ENCODE data around the gene ADAMTS12. TPM values are rescaled to one million over a fixed set of nuclear protein-coding genes. Genes with fewer than 3 reads are reported as not detected.

ADAMTS12 gene
- total RNA-seq, 1 experiment from 2014 or later = 0.18 TPM

DNA sequence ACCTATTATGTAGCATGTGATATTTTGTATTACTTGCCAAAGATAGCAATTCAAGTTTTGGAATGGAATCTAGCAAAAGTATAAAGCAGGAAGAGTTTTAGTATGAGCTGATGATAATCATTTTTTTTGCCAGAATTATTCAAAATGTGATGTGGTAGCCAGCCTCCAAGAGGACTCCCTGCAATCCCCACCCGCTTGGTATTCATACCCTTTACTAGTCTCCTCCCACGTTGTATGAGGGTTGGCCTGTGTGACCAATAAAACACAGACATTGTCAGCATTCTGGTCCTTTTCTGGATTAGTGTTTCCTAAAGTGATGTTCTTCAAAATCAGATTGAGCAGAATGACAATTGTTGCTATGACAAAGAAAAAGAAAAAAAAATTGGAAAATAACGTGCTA, 387.2 kb downstream of the ADAMTS12 start:
- no peak overlapping the region for H3K4me3 ChIP-seq (ENCODE audit: low read length)
- no peak overlapping the region for H2AFZ ChIP-seq (ENCODE audit: low read length)
- H3K4me1 ChIP-seq (ENCODE audit: insufficient read depth, low read length) = no peaks in the 10 kb centered on the region
- BruUV-seq (replicated peaks) = no TSS peak
- no peaks in the 10 kb centered on the region for H3K9me3 ChIP-seq (ENCODE audit: low read length)
- H3K79me2 ChIP-seq (ENCODE audit: low read length) = no peaks in the 10 kb centered on the region
- intact Hi-C loops (cut with micrococcal nuclease) = no loop called here
- H3K27ac ChIP-seq (ENCODE audit: low read length) = no peak overlapping the region
- H3K36me3 ChIP-seq (ENCODE audit: low read depth, low read length) = no peaks in the 10 kb centered on the region
- TF ChIP-seq, protein P1, sequence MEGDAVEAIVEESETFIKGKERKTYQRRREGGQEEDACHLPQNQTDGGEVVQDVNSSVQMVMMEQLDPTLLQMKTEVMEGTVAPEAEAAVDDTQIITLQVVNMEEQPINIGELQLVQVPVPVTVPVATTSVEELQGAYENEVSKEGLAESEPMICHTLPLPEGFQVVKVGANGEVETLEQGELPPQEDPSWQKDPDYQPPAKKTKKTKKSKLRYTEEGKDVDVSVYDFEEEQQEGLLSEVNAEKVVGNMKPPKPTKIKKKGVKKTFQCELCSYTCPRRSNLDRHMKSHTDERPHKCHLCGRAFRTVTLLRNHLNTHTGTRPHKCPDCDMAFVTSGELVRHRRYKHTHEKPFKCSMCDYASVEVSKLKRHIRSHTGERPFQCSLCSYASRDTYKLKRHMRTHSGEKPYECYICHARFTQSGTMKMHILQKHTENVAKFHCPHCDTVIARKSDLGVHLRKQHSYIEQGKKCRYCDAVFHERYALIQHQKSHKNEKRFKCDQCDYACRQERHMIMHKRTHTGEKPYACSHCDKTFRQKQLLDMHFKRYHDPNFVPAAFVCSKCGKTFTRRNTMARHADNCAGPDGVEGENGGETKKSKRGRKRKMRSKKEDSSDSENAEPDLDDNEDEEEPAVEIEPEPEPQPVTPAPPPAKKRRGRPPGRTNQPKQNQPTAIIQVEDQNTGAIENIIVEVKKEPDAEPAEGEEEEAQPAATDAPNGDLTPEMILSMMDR (conservative IDR thresholded peaks at IDR 0.05; ENCODE audit: low read depth, low read length) = no peak
- TF ChIP-seq EZH2 (IDR thresholded peaks at IDR 0.05; ENCODE audit: low read length, unreplicated experiment) = no peak
- TF ChIP-seq EZH2phosphoT487 (IDR thresholded peaks at IDR 0.05; ENCODE audit: borderline replicate concordance, low read length) = no peak
- DNase-seq (no peak), ATAC-seq (no peak)
- no peak overlapping the region for H3K4me2 ChIP-seq (ENCODE audit: low read length)
- ChIA-PET CTCF (no interaction called here), POLR2A (ENCODE audit: unreplicated experiment) (no interaction called here)
- no peaks in the 10 kb centered on the region for H3K27me3 ChIP-seq (ENCODE audit: low read length)
- H4K20me1 ChIP-seq (ENCODE audit: low read length) = no peaks in the 10 kb centered on the region
- no peaks in the 10 kb centered on the region for H3F3A ChIP-seq (ENCODE audit: low read length, unreplicated experiment)
- no peaks in the 10 kb centered on the region for H3K9me2 ChIP-seq (replicated peaks; ENCODE audit: low read length)
- no peak overlapping the region for H3K9ac ChIP-seq (ENCODE audit: low read length)

GRCh38 chr5:33501899-33502298, 389.9 kb downstream of the ADAMTS12 start:
- no peaks in the 10 kb centered on the region for H3K79me2 ChIP-seq (ENCODE audit: low read length)
- ChIA-PET CTCF (no interaction called here), POLR2A (ENCODE audit: unreplicated experiment) (no interaction called here)
- H3K4me1 ChIP-seq (ENCODE audit: insufficient read depth, low read length) = no peaks in the 10 kb centered on the region
- H3K4me2 ChIP-seq (ENCODE audit: low read length) = no peak overlapping the region
- H3K9me3 ChIP-seq (ENCODE audit: low read length) = no peaks in the 10 kb centered on the region
- H3K9ac ChIP-seq (ENCODE audit: low read length) = no peak overlapping the region
- H3K36me3 ChIP-seq (ENCODE audit: low read depth, low read length) = no peaks in the 10 kb centered on the region
- no TSS peak for BruUV-seq (replicated peaks)
- H3K27me3 ChIP-seq (ENCODE audit: low read length) = no peaks in the 10 kb centered on the region
- intact Hi-C loops (cut with micrococcal nuclease) = no loop called here
- TF ChIP-seq, protein P1 (conservative IDR thresholded peaks at IDR 0.05; ENCODE audit: low read depth, low read length) = no peak
- no peak for TF ChIP-seq EZH2phosphoT487 (IDR thresholded peaks at IDR 0.05; ENCODE audit: borderline replicate concordance, low read length)
- TF ChIP-seq EZH2 (IDR thresholded peaks at IDR 0.05; ENCODE audit: low read length, unreplicated experiment) = no peak
- H3K4me3 ChIP-seq (ENCODE audit: low read length) = no peak overlapping the region
- H3K9me2 ChIP-seq (replicated peaks; ENCODE audit: low read length) = no peaks in the 10 kb centered on the region
- no peak overlapping the region for H2AFZ ChIP-seq (ENCODE audit: low read length)
- no peaks in the 10 kb centered on the region for H4K20me1 ChIP-seq (ENCODE audit: low read length)
- DNase-seq (no peak), ATAC-seq (no peak)
- no peak overlapping the region for H3K27ac ChIP-seq (ENCODE audit: low read length)
- H3F3A ChIP-seq (ENCODE audit: low read length, unreplicated experiment) = no peaks in the 10 kb centered on the region

GRCh38 chr5:33501260-33501659, 390.5 kb downstream of the ADAMTS12 start:
- Histone ChIP-seq H4K20me1 (ENCODE audit: low read length) (no peaks in the 10 kb centered on the region), H3K4me2 (ENCODE audit: low read length) (no peak overlapping the region), H3K36me3 (ENCODE audit: low read depth, low read length) (no peaks in the 10 kb centered on the region), H3K27me3 (ENCODE audit: low read length) (no peaks in the 10 kb centered on the region), H3F3A (ENCODE audit: low read length, unreplicated experiment) (no peaks in the 10 kb centered on the region), H3K9me2 (replicated peaks; ENCODE audit: low read length) (no peaks in the 10 kb centered on the region), H3K4me3 (ENCODE audit: low read length) (no peak overlapping the region), H2AFZ (ENCODE audit: low read length) (no peak overlapping the region), H3K9me3 (ENCODE audit: low read length) (no peaks in the 10 kb centered on the region), H3K79me2 (ENCODE audit: low read length) (no peaks in the 10 kb centered on the region), H3K9ac (ENCODE audit: low read length) (no peak overlapping the region), H3K4me1 (ENCODE audit: insufficient read depth, low read length) (no peaks in the 10 kb centered on the region), H3K27ac (ENCODE audit: low read length) (no peak overlapping the region)
- POLR2A ChIA-PET (ENCODE audit: unreplicated experiment) = no interaction called here
- no TSS peak for BruUV-seq (replicated peaks)
- TF ChIP-seq EZH2phosphoT487 (IDR thresholded peaks at IDR 0.05; ENCODE audit: borderline replicate concordance, low read length) (no peak), EZH2 (IDR thresholded peaks at IDR 0.05; ENCODE audit: low read length, unreplicated experiment) (no peak)
- TF ChIP-seq, protein P1 (conservative IDR thresholded peaks at IDR 0.05; ENCODE audit: low read depth, low read length) = no peak
- intact Hi-C loops (cut with micrococcal nuclease) = no loop called here
- CTCF ChIA-PET = no interaction called here
- DNase-seq = no peak
- ATAC-seq = no peak
